GM12878 (cell line): ENCODE measurements around the gene MSH3. TPM values are rescaled to one million over a fixed set of nuclear protein-coding genes. Genes with fewer than 3 reads are reported as not detected.
A peak's percentile ranks its signal among the peaks of the same experiment; 100 is the strongest.

Source experiments
- ATAC-seq: fragments of 200-7000 bp; cut with Tn5 transposase; 3 replicates; pipeline ENCODE4 v1.9.1; 2020; ENCODE audit warnings: mild to moderate bottlenecking, moderate library complexity
- Bru-seq: library from RNA; stranded (reverse); fragments of 400-500 nt; gene quantifications from one replicate; lab custom pipeline; 2021; lab: Mats Ljungman, UMichigan
- BruChase-seq, 2 experiments: library from RNA; stranded (reverse); fragments of 400-500 nt; gene quantifications; one replicate each; lab custom pipeline; 2021; lab: Mats Ljungman, UMichigan
- BruUV-seq: library from RNA; stranded (reverse); fragments of 400-500 nt; replicated peaks from 2 replicates; lab custom pipeline; 2021; lab: Mats Ljungman, UMichigan
- CTCF ChIA-PET: fragments of 300-600 bp; sonication (Branson Sonifier 250); formaldehyde crosslinking; extraction: SDS; loops from one replicate; lab custom pipeline; 2021; ENCODE audit warnings: inconsistent platforms; lab: Yijun Ruan, JAX
- POLR2A ChIA-PET: fragments of 350-600 bp; formaldehyde crosslinking; extraction: SDS; loops from one replicate; lab custom pipeline; 2021; ENCODE audit warnings: inconsistent platforms; lab: Charles Lee
- RAD21 ChIA-PET: fragments of 300-600 bp; sonication (Branson Sonifier 250); formaldehyde crosslinking; loops from one replicate; lab custom pipeline; 2023; ENCODE audit warnings: antibody characterized with exemption; ENCODE audit not compliant: unreplicated experiment; lab: Charles Lee
- SMC1A ChIA-PET: fragments of 300-600 bp; sonication (Branson Sonifier 250); formaldehyde crosslinking; loops from one replicate; lab custom pipeline; 2023; ENCODE audit not compliant: unreplicated experiment, uncharacterized antibody; lab: Charles Lee
- DNase-seq: peaks from one replicate; pipeline ENCODE4 v3.0.0-alpha.2; 2011; ENCODE audit warnings: low read depth, low spot score
- FAIRE-seq: peaks from 3 replicates; lab custom pipeline; 2011; peaks lifted over from hg19 to GRCh38; lab: Jason Lieb, UNC
- H2AFZ ChIP-seq: 2 replicates; pipeline ENCODE4 v1.6.0; 2011; ENCODE audit warnings: low read depth, low read length, control low read depth; ENCODE audit not compliant: control insufficient read depth
- H3K27ac ChIP-seq: 2 replicates; pipeline ENCODE4 v1.5.1; 2011; ENCODE audit warnings: control low read depth; ENCODE audit not compliant: control insufficient read depth, insufficient read depth
- H3K27me3 ChIP-seq, 2 experiments: replicated peaks in 1 of 2; 2 replicates each; pipeline versions ENCODE4 v1.6.0 to v1.6.1; 2011; ENCODE audit warnings: low read length in 1 of 2; ENCODE audit not compliant: control insufficient read depth in 2 of 2, insufficient read depth in 2 of 2
- H3K36me3 ChIP-seq, 2 experiments: 2 replicates each; pipeline ENCODE4 v1.5.1; 2011; ENCODE audit warnings: low read length in 1 of 2; ENCODE audit not compliant: control insufficient read depth in 2 of 2, insufficient read depth in 2 of 2
- H3K4me1 ChIP-seq: 2 replicates; pipeline ENCODE4 v1.6.1; 2011; ENCODE audit warnings: mild to moderate bottlenecking, low read length, moderate library complexity, mixed read lengths; ENCODE audit not compliant: control insufficient read depth, insufficient read depth
- H3K4me2 ChIP-seq: 2 replicates; pipeline ENCODE4 v1.6.0; 2011; ENCODE audit warnings: control low read depth; ENCODE audit not compliant: control insufficient read depth, insufficient read depth
- H3K4me3 ChIP-seq: fragments of 200-600 bp; sonication (generic); 2 replicates; pipeline ENCODE4 v1.5.1; 2016
- H3K79me2 ChIP-seq: 2 replicates; pipeline ENCODE4 v1.6.0; 2011; ENCODE audit warnings: low read length; ENCODE audit not compliant: control insufficient read depth, insufficient read depth
- H3K9ac ChIP-seq: 2 replicates; pipeline ENCODE4 v1.8.0; 2011; ENCODE audit warnings: low read length, control low read depth, mixed read lengths; ENCODE audit not compliant: control insufficient read depth, insufficient read depth
- H3K9me3 ChIP-seq: replicated peaks from 3 replicates; pipeline ENCODE4 v1.5.1; 2011; ENCODE audit warnings: mild to moderate bottlenecking, low read length; ENCODE audit not compliant: control insufficient read depth, insufficient read depth
- H4K20me1 ChIP-seq: 2 replicates; pipeline ENCODE4 v1.6.0; 2011; ENCODE audit not compliant: control insufficient read depth, insufficient read depth
- ATF3 ChIP-seq: IDR thresholded peaks from 2 replicates; pipeline ENCODE4 v1.6.1; 2011; ENCODE audit warnings: low read depth, mild to moderate bottlenecking, low read length, moderate library complexity, borderline replicate concordance; ENCODE audit errors: extremely low read depth
- CREM ChIP-seq: IDR thresholded peaks from 2 replicates; pipeline ENCODE4 v1.6.1; 2014; ENCODE audit warnings: antibody characterized with exemption, low read depth
- IKZF2 ChIP-seq, 2 experiments: fragments of 450-650 bp; IDR thresholded peaks; 2 replicates each; pipeline ENCODE4 v1.6.1; 2017; ENCODE audit warnings: mild to moderate bottlenecking in 2 of 2, moderate library complexity in 2 of 2
- IRF4 ChIP-seq: IDR thresholded peaks from 2 replicates; pipeline ENCODE4 v1.6.1; 2011; ENCODE audit warnings: low read depth, low read length
- MAX ChIP-seq: IDR thresholded peaks from 2 replicates; pipeline ENCODE4 v1.6.1; 2012; ENCODE audit warnings: low read depth, low read length, improper control_type of control experiment
- NBN ChIP-seq: fragments of 450-650 bp; IDR thresholded peaks from 2 replicates; pipeline ENCODE4 v1.6.1; 2016
- NFYB ChIP-seq: IDR thresholded peaks from 2 replicates; pipeline ENCODE4 v1.6.1; 2011; ENCODE audit warnings: low read depth, mild to moderate bottlenecking, low read length, improper control_type of control experiment, moderate library complexity; ENCODE audit not compliant: insufficient read depth
- POLR2A ChIP-seq: IDR thresholded peaks from 2 replicates; pipeline ENCODE4 v1.6.1; 2011; ENCODE audit warnings: low read depth, mild to moderate bottlenecking, low read length
- PRDM15 ChIP-seq: fragments of 450-650 bp; formaldehyde crosslinking; IDR thresholded peaks from 2 replicates; pipeline ENCODE4 v1.4.0; 2020; ENCODE audit warnings: mild to moderate bottlenecking, moderate library complexity
- SMAD1 ChIP-seq: fragments of 450-650 bp; IDR thresholded peaks from 2 replicates; pipeline ENCODE4 v1.6.1; 2018; ENCODE audit warnings: mild to moderate bottlenecking, low read depth; ENCODE audit not compliant: partially characterized antibody
- WRNIP1 ChIP-seq: IDR thresholded peaks from 2 replicates; pipeline ENCODE4 v1.6.1; 2011; ENCODE audit warnings: low read depth, low read length, improper control_type of control experiment, borderline replicate concordance
- ZNF217 ChIP-seq: fragments of 450-650 bp; IDR thresholded peaks from 2 replicates; pipeline ENCODE4 v1.6.1; 2017; ENCODE audit warnings: antibody characterized with exemption, mild to moderate bottlenecking
- ZNF24 ChIP-seq: fragments of 450-650 bp; IDR thresholded peaks from 2 replicates; pipeline ENCODE4 v1.6.1; 2017; ENCODE audit warnings: antibody characterized with exemption, mild to moderate bottlenecking
- ZNF622 ChIP-seq: fragments of 450-650 bp; IDR thresholded peaks from 2 replicates; pipeline ENCODE4 v1.6.1; 2017; ENCODE audit warnings: mild to moderate bottlenecking, inconsistent platforms
- WGBS: methylation state at CpG from one replicate; pipeline ENCODE4 v1.1.6; 2016; ENCODE audit warnings: low lambda C conversion rate; ENCODE audit not compliant: insufficient replicate concordance, insufficient coverage; ENCODE audit errors: missing lambda C conversion rate; 5-methylcytosine and 5-hydroxymethylcytosine counted together
- in situ Hi-C: fragments of 300-500 bp; cut with MboI; formaldehyde crosslinking; loops from 9 replicates; pipeline ENCODE4 v1.14.3; 2018; ENCODE audit warnings: mixed read lengths
- intact Hi-C: fragments of 100-400 bp; cut with micrococcal nuclease; formaldehyde crosslinking; loops from one replicate; pipeline ENCODE4 v1.14.2; 2022; ENCODE audit not compliant: unreplicated experiment
- long read RNA-seq, 2 experiments: library from polyadenylated mRNA; unstranded; transcript quantifications; one replicate each; pipeline ENCODE4 v2.0.0, GENCODE V29; 2019 to 2020
- polyA minus RNA-seq, 3 experiments: library from RNA; depleted of rRNA, polyadenylated mRNA; stranded (reverse); fragments of >200 nt; gene quantifications; 2 replicates each; pipeline ENCODE4 v1.2.3, GENCODE V29; 2011
- polyA plus RNA-seq, 11 experiments: library from polyadenylated mRNA; depleted of rRNA in 4 of 11; unstranded in 6 of 11; stranded (reverse) in 5 of 11; fragments of >200 nt; fragmentation: Nextera tagmentation in 4 of 11; fragmentation: Illumina TruSeq in 1 of 11; extraction: Ambion mirVana in 4 of 11; extraction: Trizol in 1 of 11; gene quantifications; 1 replicate in 1 of 11; 2 replicates in 10 of 11; pipeline versions ENCODE4 v1.2.1 to v1.2.3, GENCODE V29; 2011 to 2016; ENCODE audit warnings: inconsistent platforms in 2 of 11, missing spikeins in 2 of 11, low read depth in 1 of 11
- total RNA-seq, 4 experiments: library from RNA; depleted of rRNA in 3 of 4; stranded (reverse); fragments of >200 nt in 3 of 4; fragmentation: Illumina TruSeq in 1 of 4; extraction: Trizol in 1 of 4; gene quantifications; 2 replicates each; pipeline versions ENCODE4 v1.2.1 to v1.2.3, GENCODE V29; 2013 to 2021

MSH3 gene
- 53.2 and 57.5 TPM in 2 replicates for total RNA-seq (2013; cell fraction: nucleolus; rRNA removed)
- total RNA-seq (2014; rRNA removed) = 12.0 and 12.5 TPM in 2 replicates
- total RNA-seq (2014; rRNA removed; fragmentation: Illumina TruSeq; extraction: Trizol) = 16.4 and 17.5 TPM in 2 replicates
- total RNA-seq (2021) = 12.2 and 12.4 TPM in 2 replicates
- 4.7 TPM for polyA plus RNA-seq (2011; ENCODE audit: low read depth)
- 11.0 and 16.9 TPM in 2 replicates for polyA plus RNA-seq (2011; rRNA removed)
- polyA plus RNA-seq (2011; cell fraction: cytosol; rRNA removed) = 5.1 and 5.6 TPM in 2 replicates
- polyA plus RNA-seq (2011; cell fraction: nucleus; rRNA removed) = 5.1 and 7.8 TPM in 2 replicates
- polyA plus RNA-seq (2012) = 6.2 and 9.0 TPM in 2 replicates
- 12.1 and 14.2 TPM in 2 replicates for polyA plus RNA-seq (2014; fragmentation: Illumina TruSeq; extraction: Trizol)
- 1 to 10 TPM; 4.7 to 5.4 TPM for polyA plus RNA-seq (2014; fragmentation: Nextera tagmentation; extraction: Ambion mirVana)
- polyA plus RNA-seq (2014; rRNA removed) = 6.6 and 7.3 TPM in 2 replicates
- polyA plus RNA-seq (2016; fragmentation: Nextera tagmentation; extraction: Ambion mirVana) = 10 to 100 TPM; 16.5 to 17.4 TPM
- 17.6 and 21.9 TPM in 2 replicates for polyA minus RNA-seq (2011; rRNA and poly(A)+ RNA removed)
- polyA minus RNA-seq (2011; cell fraction: cytosol; rRNA and poly(A)+ RNA removed) = 7.9 and 8.0 TPM in 2 replicates
- polyA minus RNA-seq (2011; cell fraction: nucleus; rRNA and poly(A)+ RNA removed) = 18.9 and 31.9 TPM in 2 replicates
- percentile 68 among the genes with signal in this experiment for Bru-seq, nascent RNA
- percentile 62 among the genes with signal in this experiment for BruChase-seq, experiment 1, labeled RNA remaining after a 6-hour chase
- percentile 62 among the genes with signal in this experiment for BruChase-seq, experiment 2, labeled RNA remaining after a 2-hour chase
- long read RNA-seq, experiment 1, full-length matches to known transcripts = 2 of 17 reads
- long read RNA-seq, experiment 1, partial matches to known transcripts = 13 of 17 reads
- long read RNA-seq, experiment 1, other reads (novel, unspliced or antisense) = 2 of 17 reads
- long read RNA-seq, experiment 2, full-length matches to known transcripts = 1 of 58 reads
- long read RNA-seq, experiment 2, partial matches to known transcripts = 44 of 58 reads
- long read RNA-seq, experiment 2, other reads (novel, unspliced or antisense) = 13 of 58 reads

GRCh38 chr5:80654391-80655230 lies at the start of gene MSH3, which contains the start of gene DHFR:
TSS of gene MSH3 (plus strand) at chr5:80654652. CDS start at chr5:80654728, 76 bp downstream.
TSS of gene DHFR (minus strand) at chr5:80654983. CDS start at chr5:80654489, 494 bp downstream.
- CTCF ChIA-PET = interaction anchor here (0.6 to 3.3 kb wide), 3 partner anchors 14 to 174 kb away, joined by 4 to 30 read pairs (median 15); no protein-coding TSS in a partner anchor
- no peaks in the 10 kb centered on the region; the same call in 1 of the 2 replicates for H3K4me1 ChIP-seq
- H3K4me2 ChIP-seq = peak within 1 kb of the TSS; percentile 91
- H3K9me3 ChIP-seq = no peaks in the 10 kb centered on the region; the same call in 2 of the 3 replicates
- FAIRE-seq (peak; percentile 95), DNase-seq (peak; percentile 81), ATAC-seq (peak; percentile 76)
- in situ Hi-C loops = no loop called here
- RAD21 ChIA-PET = interaction anchor here (0.8 to 2.0 kb wide), 4 partner anchors 13 to 529 kb away, joined by 3 to 8 read pairs (median 4); no protein-coding TSS in a partner anchor
- no peaks in the 10 kb centered on the region for H4K20me1 ChIP-seq
- intact Hi-C loops = loop anchor here (5.0 to 10.0 kb wide), 2 partner anchors 172 to 1040 kb away; partner anchors contain the start of gene TENT2
- peak within 1 kb of the TSS; percentile 96 for H3K9ac ChIP-seq
- peak within 1 kb of the TSS; percentile 93 for H3K27ac ChIP-seq
- peaks cover 29% of the 10 kb centered on the region for H3K79me2 ChIP-seq
- SMC1A ChIA-PET = interaction anchor here (1.4 to 6.2 kb wide), 4 partner anchors 10 to 18 kb away, joined by 3 to 37 read pairs (median 8); no protein-coding TSS in a partner anchor
- H2AFZ ChIP-seq = peak within 1 kb of the TSS; percentile 91
- WGBS = under 1% methylated on average over 43 of the region's 74 CpGs
- peaks cover 0 to 6% of the 10 kb centered on the region in 2 experiments; a peak in 1 of 4 replicates for H3K36me3 ChIP-seq
- BruUV-seq = no TSS peak
- H3K4me3 ChIP-seq = peak within 1 kb of the TSS; percentile 96
- POLR2A ChIA-PET = interaction anchor here (0.6 to 2.6 kb wide), 4 partner anchors 10 to 899 kb away, joined by 3 to 25 read pairs (median 8); no protein-coding TSS in a partner anchor
- no peaks in the 10 kb centered on the region for H3K27me3 ChIP-seq
- no peak for TF ChIP-seq ZNF622
- peak; percentile 84 for TF ChIP-seq POLR2A
- no peak for TF ChIP-seq IKZF2 (IDR thresholded peaks at IDR 0.05)
- no peak for TF ChIP-seq CREM
- no peak for TF ChIP-seq WRNIP1
- TF ChIP-seq ATF3 = no peak
- TF ChIP-seq NFYB = peak; percentile 54; the same call in 1 of the 2 replicates
- no peak for TF ChIP-seq IRF4
- no peak for TF ChIP-seq SMAD1
- no peak; the same call in 1 of the 2 replicates for TF ChIP-seq NBN
- no peak; the same call in 1 of the 2 replicates for TF ChIP-seq MAX
- TF ChIP-seq ZNF24 = 0 out of 2 replicates have a peak, but pooled peaks have one; percentile 6
- TF ChIP-seq ZNF217 = peak; percentile 94
- no peak for TF ChIP-seq PRDM15 (CRISPR knock-in tag)
